Ascending aorta (tissue), 2 donors: ENCODE data around the gene HSPA4L. TPM values are rescaled to one million over a fixed set of nuclear protein-coding genes. Genes with fewer than 3 reads are reported as not detected.

Source experiments
- DNase-seq, 2 donors: peaks; one replicate each; pipeline ENCODE4 v3.0.0-alpha.2; 2019; ENCODE audit warnings: low spot score in 2 of 2
- H3K27ac ChIP-seq, 2 donors: fragments of 200-600 bp; sonication (generic); one replicate each; pipeline ENCODE4 v1.5.1; 2016 to 2017; ENCODE audit warnings: mild to moderate bottlenecking in 1 of 2
- H3K27me3 ChIP-seq: fragments of 200-600 bp; sonication (generic); one replicate; pipeline ENCODE4 v1.5.1; 2017
- H3K36me3 ChIP-seq, 2 donors: fragments of 200-600 bp; sonication (generic); one replicate each; pipeline ENCODE4 v1.5.1; 2016
- H3K4me1 ChIP-seq, 2 donors: fragments of 200-600 bp; sonication (generic); one replicate each; pipeline ENCODE4 v1.5.1; 2016 to 2017; ENCODE audit warnings: mild to moderate bottlenecking in 1 of 2
- H3K4me3 ChIP-seq, 2 donors: fragments of 200-600 bp; sonication (generic); one replicate each; pipeline ENCODE4 v1.5.1; 2016 to 2017; ENCODE audit warnings: mild to moderate bottlenecking in 1 of 2
- H3K9me3 ChIP-seq, 2 donors: fragments of 200-600 bp; sonication (generic); one replicate each; pipeline ENCODE4 v1.5.1; 2016
- intact Hi-C: fragments of 100-400 bp; cut with DNase I; formaldehyde crosslinking; loops from one replicate; pipeline ENCODE4 v1.15.1; 2023
- total RNA-seq: library from RNA; depleted of rRNA; stranded (reverse); fragments of >200 nt; gene quantifications from one replicate; pipeline ENCODE4 v1.1.0, GENCODE V29; 2016
- TF ChIP-seq, protein P1 (sequence below), 3 experiments: fragments of 200-600 bp in 2 of 3; fragments of 450-650 bp in 1 of 3; sonication (generic) in 2 of 3; IDR thresholded peaks; one replicate each; pipeline ENCODE4 v1.5.1; 2016 to 2019; ENCODE audit warnings: antibody characterized with exemption in 3 of 3, mild to moderate bottlenecking in 1 of 3, moderate library complexity in 1 of 3

The HSPA4L gene
- total RNA-seq, 1 donor from 2014 or later, result 5.5 TPM

DNA sequence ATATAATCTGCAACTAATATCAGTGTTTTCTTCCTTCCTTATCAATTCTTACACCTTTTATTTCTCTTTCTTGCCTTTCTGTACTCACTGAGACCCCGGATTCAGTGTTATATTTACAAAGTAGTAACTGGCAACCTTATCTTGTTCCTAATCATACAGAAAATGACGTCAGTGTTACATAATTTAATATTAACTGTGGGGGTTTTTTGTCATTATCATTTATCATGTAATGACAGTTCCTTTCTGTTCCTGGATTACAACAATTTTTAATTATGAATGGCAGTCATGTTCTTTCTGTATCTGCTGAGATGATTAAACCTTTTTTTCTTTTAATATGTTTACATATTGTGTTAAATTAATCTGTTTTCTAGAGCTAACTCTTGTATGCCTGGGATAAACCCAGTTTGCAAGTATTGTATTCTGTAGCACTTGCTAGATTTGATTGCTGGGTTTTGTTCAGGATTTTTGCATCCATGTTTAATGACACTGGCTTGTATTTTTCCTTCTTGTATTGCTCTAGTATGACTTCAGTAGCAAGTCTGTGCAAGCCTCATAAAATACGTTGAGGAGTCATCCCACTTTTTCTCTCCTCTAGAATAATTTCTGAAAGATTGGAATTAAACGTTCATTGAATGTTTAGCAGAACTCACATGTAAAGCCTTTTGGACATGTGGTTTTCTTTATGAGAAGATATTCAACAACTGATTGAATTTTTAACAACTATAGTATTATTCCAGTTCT, 10.4 kb upstream of the HSPA4L start:
- DNase-seq, result no peak
- no peaks in the 10 kb centered on the region for H3K9me3 ChIP-seq
- TF ChIP-seq, protein P1, sequence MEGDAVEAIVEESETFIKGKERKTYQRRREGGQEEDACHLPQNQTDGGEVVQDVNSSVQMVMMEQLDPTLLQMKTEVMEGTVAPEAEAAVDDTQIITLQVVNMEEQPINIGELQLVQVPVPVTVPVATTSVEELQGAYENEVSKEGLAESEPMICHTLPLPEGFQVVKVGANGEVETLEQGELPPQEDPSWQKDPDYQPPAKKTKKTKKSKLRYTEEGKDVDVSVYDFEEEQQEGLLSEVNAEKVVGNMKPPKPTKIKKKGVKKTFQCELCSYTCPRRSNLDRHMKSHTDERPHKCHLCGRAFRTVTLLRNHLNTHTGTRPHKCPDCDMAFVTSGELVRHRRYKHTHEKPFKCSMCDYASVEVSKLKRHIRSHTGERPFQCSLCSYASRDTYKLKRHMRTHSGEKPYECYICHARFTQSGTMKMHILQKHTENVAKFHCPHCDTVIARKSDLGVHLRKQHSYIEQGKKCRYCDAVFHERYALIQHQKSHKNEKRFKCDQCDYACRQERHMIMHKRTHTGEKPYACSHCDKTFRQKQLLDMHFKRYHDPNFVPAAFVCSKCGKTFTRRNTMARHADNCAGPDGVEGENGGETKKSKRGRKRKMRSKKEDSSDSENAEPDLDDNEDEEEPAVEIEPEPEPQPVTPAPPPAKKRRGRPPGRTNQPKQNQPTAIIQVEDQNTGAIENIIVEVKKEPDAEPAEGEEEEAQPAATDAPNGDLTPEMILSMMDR (IDR thresholded peaks at IDR 0.05), result no peak
- H3K27me3 ChIP-seq, result no peaks in the 10 kb centered on the region
- peaks cover 0 to 2% of the 10 kb centered on the region in 2 donors for H3K4me1 ChIP-seq
- no peaks in the 10 kb centered on the region for H3K36me3 ChIP-seq
- no peak overlapping the region for H3K4me3 ChIP-seq
- no peak overlapping the region for H3K27ac ChIP-seq
- intact Hi-C loops, result no loop called here

DNA sequence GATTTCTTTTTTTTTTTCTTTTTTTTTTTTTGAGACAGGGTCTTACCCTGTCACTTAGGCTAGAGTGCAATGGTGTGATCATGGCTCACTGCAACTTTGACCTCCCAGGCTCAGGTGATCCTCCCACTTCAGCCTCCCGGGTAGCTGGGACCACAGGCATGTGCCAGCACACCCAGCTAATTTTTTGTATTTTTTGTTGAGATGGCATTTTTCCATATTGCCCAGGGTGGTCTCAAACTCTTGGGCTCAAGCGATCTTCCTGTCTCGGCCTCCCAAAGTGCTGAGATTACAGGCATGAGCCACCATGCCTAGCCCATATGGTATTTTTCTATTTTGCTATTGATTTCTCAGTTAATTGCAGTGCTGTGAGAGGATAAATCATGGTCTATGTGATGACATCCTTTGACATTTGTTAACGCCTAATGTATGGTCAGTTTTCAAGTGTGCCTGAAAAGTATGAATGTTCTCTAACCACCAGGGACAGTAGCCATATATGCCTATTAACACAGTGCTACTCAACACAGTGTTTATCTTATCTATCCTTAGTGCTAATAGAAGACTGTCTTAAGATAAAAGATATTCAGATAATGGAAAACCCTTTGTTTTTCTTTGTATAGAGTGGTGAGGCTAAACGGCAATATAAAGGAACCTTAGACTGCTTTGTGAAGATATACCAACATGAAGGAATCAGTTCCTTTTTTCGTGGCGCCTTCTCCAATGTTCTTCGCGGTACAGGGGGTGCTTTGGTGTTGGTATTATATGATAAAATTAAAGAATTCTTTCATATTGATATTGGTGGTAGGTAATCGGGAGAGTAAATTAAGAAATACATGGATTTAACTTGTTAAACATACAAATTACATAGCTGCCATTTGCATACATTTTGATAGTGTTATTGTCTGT, 9.1 kb upstream of the HSPA4L start:
- intact Hi-C loops, result no loop called here
- TF ChIP-seq, protein P1 (IDR thresholded peaks at IDR 0.05), result no peak
- Histone ChIP-seq H3K4me3 (no peak overlapping the region), H3K36me3 (no peaks in the 10 kb centered on the region), H3K4me1 (peaks cover 0 to 2% of the 10 kb centered on the region in 2 donors), H3K27me3 (no peaks in the 10 kb centered on the region), H3K9me3 (no peaks in the 10 kb centered on the region), H3K27ac (no peak overlapping the region)
- no peak for DNase-seq

DNA sequence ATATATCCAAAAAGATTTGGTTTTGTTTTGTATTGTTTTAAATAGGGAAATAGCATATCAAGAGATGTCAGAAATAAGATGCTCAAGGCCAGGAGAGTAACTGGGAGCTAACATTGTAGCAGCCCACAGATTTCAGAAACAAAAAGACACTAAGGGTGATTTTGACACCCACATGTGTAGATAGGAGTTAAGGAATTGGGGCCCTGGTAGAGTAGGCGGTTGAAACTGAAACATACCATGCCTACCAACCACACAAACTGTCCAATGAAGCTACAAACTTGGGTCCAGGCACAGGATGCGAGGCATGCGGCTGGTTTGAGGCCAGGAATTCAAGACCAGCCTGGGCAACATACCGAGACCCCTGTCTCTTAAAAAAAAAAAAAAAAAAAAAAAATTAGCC, 6.3 kb upstream of the HSPA4L start:
- H3K4me3 ChIP-seq, result no peak overlapping the region
- TF ChIP-seq, protein P1 (IDR thresholded peaks at IDR 0.05), result no peak

DNA sequence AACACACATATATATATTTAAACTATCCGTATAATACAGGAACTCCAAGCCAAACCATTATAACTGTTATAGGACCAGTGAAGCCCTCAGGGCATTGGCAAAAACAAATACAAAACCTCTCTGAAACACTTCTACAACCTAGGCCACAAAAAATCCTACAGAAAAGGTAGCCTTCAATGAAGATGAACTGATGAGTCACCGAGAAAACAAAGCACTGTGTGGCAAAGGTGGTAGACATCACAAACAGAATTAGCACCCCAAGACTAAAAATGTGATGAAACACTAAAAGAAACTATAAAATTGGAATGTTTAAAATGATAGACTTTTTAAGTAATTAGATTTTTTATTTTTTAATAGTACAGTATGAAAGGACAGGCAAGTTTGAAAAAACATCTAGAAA, 5.5 kb upstream of the HSPA4L start:
- Histone ChIP-seq H3K36me3 (no peaks in the 10 kb centered on the region), H3K4me1 (no peaks in the 10 kb centered on the region), H3K9me3 (no peaks in the 10 kb centered on the region), H3K27me3 (no peaks in the 10 kb centered on the region), H3K27ac (no peak overlapping the region), H3K4me3 (no peak overlapping the region)
- intact Hi-C loops, result no loop called here
- TF ChIP-seq, protein P1 (IDR thresholded peaks at IDR 0.05), result no peak
- DNase-seq, result no peak

More for the DNA sequence above, 6.3 kb upstream of the HSPA4L start:
- no peaks in the 10 kb centered on the region for H3K36me3 ChIP-seq
- H3K4me1 ChIP-seq, result no peaks in the 10 kb centered on the region
- H3K27ac ChIP-seq, result no peak overlapping the region
- no peaks in the 10 kb centered on the region for H3K9me3 ChIP-seq
- DNase-seq, result no peak
- intact Hi-C loops, result no loop called here
- no peaks in the 10 kb centered on the region for H3K27me3 ChIP-seq

DNA sequence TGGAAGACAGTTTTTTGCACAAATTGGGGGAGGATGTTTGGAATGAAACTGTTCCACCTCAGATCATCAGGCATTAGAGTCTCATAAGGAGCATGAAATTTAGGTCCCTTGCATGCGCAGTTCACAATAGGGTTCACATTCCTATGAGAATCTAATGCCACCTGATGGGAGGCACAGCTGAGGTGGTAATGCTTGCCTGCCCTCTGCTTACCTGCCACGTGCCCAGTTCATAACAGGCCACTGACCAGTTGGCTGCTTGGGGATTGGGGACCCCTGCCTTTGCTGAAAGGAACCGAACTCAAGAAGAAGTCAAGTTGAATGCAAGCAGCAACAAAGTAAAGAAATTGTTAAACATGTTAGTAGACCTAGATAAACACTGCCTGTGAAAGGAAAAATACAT, 4.6 kb upstream of the HSPA4L start:
- Histone ChIP-seq H3K4me3 (no peak overlapping the region), H3K27me3 (no peaks in the 10 kb centered on the region), H3K4me1 (no peaks in the 10 kb centered on the region), H3K36me3 (no peaks in the 10 kb centered on the region), H3K27ac (no peak overlapping the region), H3K9me3 (no peaks in the 10 kb centered on the region)
- intact Hi-C loops, result no loop called here
- TF ChIP-seq, protein P1 (IDR thresholded peaks at IDR 0.05), result no peak
- no peak for DNase-seq
